NCI-H524 (cell line): ENCODE results near the gene MBLAC2.

ENCODE experiments used
- DNase-seq, 2 experiments: peaks; one replicate each; lab custom pipeline; 2025; lab: John Stamatoyannopoulos, UW

Gene MBLAC2

GRCh38 chr5:90474235-90475107 lies at the start of gene MBLAC2, which contains the start of gene POLR3G:
Gene MBLAC2, minus strand, starts transcription at chr5:90474771. Its CDS starts 479 bp downstream, at chr5:90474292.
Gene POLR3G, plus strand, starts transcription at chr5:90474864. Its CDS starts 10,704 bp downstream, at chr5:90485568.
- peak; percentile 87 to 91 for DNase-seq

- DNase-seq: no peak
Observed at GRCh38 chr5:90519081-90519480, 44.5 kb upstream of the MBLAC2 start.

- DNase-seq: no peak
Observed at GRCh38 chr5:90518661-90519060, 44.1 kb upstream of the MBLAC2 start.

- no peak for DNase-seq
Observed at GRCh38 chr5:90514520-90514919, 39.9 kb upstream of the MBLAC2 start.

- DNase-seq: no peak
Observed at GRCh38 chr5:90510438-90510837, 35.9 kb upstream of the MBLAC2 start.

- DNase-seq: no peak
Observed at GRCh38 chr5:90506221-90506620, 31.6 kb upstream of the MBLAC2 start.

- DNase-seq: no peak
Observed at GRCh38 chr5:90504743-90505142, 30.2 kb upstream of the MBLAC2 start.

GRCh38 chr5:90503596-90503995 lies 29.0 kb upstream of the MBLAC2 start:
- DNase-seq: no peak

- no peak for DNase-seq
Observed at GRCh38 chr5:90495146-90495545, 20.6 kb upstream of the MBLAC2 start.

- no peak for DNase-seq
Observed at GRCh38 chr5:90494043-90494442, 19.5 kb upstream of the MBLAC2 start.

- DNase-seq: no peak
Observed at GRCh38 chr5:90488791-90489190, 14.2 kb upstream of the MBLAC2 start.

- no peak for DNase-seq
Observed at GRCh38 chr5:90484540-90484939, 10.0 kb upstream of the MBLAC2 start.

- DNase-seq: no peak
Observed at GRCh38 chr5:90483206-90483605, 8.6 kb upstream of the MBLAC2 start.

- no peak for DNase-seq
Observed at GRCh38 chr5:90480699-90481098, 6.1 kb upstream of the MBLAC2 start.

GRCh38 chr5:90479611-90480385 lies 5.2 kb upstream of the MBLAC2 start:
- no peak for DNase-seq

GRCh38 chr5:90477621-90478215 lies 3.1 kb upstream of the MBLAC2 start:
- DNase-seq: no peak

GRCh38 chr5:90477073-90477472 lies 2.5 kb upstream of the MBLAC2 start:
- no peak for DNase-seq

- DNase-seq: no peak
Observed at GRCh38 chr5:90476391-90476790, 1.8 kb upstream of the MBLAC2 start.

GRCh38 chr5:90475436-90475980 lies 937 bp upstream of the MBLAC2 start:
- DNase-seq: no peak

- peak; percentile 34 to 58 for DNase-seq
Observed at GRCh38 chr5:90473396-90474234, 956 bp downstream of the MBLAC2 start.

GRCh38 chr5:90472783-90473395 lies 1.7 kb downstream of the MBLAC2 start:
- no peak for DNase-seq
